GM19239 (cell line): Measurements from ENCODE around the gene GNG12.

Experiments used
- DNase-seq: peaks from one replicate; pipeline ENCODE4 v3.0.0; 2011; ENCODE audit warnings: low spot score; ENCODE audit not compliant: insufficient read length
- FAIRE-seq: peaks from 2 replicates; lab custom pipeline; 2011; peaks lifted over from hg19 to GRCh38; lab: Jason Lieb, UNC

Gene GNG12

DNA sequence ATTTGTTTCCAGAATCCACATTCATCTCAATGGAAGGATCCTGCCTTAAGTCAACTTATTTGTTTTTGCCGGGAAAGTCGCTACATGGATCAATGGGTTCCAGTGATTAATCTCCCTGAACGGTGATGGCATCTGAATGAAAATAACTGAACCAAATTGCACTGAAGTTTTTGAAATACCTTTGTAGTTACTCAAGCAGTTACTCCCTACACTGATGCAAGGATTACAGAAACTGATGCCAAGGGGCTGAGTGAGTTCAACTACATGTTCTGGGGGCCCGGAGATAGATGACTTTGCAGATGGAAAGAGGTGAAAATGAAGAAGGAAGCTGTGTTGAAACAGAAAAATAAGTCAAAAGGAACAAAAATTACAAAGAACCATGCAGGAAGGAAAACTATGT is 145.6 kb downstream of the GNG12 start:
- FAIRE-seq (no peak), DNase-seq (no peak)

DNA sequence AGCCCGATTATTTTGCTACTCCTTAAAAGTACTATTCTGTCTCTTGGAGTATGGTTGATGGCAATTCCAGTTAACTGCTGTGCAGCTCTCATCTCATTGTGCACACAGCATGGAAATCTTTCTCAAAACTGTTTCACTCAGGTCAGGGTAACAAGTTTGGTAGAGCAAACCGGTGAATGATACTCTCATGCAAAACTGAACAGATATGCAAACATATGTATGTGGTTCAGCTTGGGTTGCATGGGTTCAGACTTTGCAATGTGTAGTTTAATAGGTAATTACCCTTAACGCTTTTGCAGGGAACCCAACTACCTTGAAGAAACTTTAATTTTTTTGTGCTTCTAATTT is 146.1 kb downstream of the GNG12 start:
- DNase-seq (no peak), FAIRE-seq (peak; percentile 35)

DNA sequence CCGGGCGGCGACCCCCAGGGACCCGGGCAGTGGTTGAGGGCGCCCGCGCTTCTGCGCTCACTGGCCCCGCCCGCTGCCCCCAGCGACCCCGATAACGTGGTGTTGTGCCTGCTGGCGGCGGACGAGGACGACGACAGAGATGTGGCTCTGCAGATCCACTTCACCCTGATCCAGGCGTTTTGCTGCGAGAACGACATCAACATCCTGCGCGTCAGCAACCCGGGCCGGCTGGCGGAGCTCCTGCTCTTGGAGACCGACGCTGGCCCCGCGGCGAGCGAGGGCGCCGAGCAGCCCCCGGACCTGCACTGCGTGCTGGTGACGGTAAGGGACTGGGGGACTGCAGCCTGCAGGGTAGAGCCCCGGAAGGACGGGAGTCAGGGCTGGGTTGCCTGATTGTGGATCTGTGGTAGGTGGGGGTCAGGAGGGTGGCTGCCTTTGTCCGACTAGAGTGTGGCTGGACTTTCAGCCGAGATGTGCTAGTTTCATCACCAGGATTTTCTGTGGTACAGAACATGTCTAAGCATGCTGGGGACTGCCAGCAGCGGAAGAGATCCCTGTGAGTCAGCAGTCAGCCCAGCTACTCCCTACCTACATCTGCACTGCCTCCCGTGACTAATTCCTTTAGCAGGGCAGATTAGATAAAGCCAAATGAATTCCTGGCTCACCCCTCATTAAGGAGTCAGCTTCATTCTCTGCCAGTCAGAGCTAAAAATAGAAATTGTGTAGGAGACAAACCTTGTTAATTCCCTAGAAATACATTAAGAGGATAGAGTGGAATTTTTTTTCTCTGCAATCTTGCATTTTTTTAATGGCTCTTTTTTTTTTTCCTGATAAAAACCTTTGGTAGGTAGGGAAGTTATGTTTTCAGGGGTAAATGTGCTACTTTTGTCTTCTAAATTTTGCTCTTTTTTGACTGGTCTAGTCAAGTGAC is 146.7 kb downstream of the GNG12 start:
- FAIRE-seq (peak; percentile 67), DNase-seq (peak; percentile 22)

DNA sequence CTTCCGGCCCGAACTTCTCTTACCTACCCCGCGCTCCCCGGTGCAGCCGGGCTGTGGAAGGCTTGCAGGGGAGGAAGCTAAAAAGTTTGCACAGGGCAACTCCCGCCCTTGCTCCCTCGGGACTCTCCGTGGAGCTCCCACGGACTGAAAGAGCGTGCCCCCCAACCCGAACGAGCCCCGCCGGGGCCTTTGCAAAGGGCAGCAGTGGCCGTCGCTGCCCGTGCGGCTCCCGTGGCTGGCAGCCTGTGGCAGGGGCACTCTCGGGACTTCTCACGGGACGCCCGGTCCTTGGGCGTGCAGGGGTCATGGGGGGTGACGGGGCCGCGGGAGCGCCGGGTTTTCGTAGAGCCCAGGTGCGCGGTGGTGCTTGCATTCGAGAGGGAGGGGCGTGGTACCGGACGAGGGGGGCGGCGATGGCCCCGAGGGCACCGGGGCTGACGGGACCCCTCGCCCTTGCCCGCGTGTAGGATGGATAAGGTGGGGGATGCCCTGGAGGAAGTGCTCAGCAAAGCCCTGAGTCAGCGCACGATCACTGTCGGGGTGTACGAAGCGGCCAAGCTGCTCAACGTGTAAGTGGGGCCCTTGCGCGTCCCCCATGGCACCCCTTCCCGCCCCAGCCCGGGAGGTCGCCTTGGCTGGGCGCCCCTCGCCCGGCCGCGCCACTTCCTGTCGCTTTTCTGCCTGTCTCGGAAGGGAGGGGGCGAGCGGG is 147.6 kb downstream of the GNG12 start:
- FAIRE-seq (peak; percentile 23), DNase-seq (peak; percentile 21)

DNA sequence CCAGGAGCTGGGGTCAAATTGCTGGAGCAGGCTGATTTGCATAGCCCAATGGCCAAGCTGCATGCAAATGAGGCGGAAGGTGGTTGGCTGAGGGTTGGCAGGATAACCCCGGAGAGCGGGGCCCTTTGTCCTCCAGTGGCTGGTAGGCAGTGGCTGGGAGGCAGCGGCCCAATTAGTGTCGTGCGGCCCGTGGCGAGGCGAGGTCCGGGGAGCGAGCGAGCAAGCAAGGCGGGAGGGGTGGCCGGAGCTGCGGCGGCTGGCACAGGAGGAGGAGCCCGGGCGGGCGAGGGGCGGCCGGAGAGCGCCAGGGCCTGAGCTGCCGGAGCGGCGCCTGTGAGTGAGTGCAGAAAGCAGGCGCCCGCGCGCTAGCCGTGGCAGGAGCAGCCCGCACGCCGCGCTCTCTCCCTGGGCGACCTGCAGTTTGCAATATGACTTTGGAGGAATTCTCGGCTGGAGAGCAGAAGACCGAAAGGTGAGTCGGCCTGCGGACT is 148.2 kb downstream of the GNG12 start, which contains the start of gene GADD45A:
GADD45A (plus strand) TSS at position 135 of the 491 bp plus-strand sequence; CDS start at position 429, 294 bp downstream.
- FAIRE-seq, result peak; percentile 98

DNA sequence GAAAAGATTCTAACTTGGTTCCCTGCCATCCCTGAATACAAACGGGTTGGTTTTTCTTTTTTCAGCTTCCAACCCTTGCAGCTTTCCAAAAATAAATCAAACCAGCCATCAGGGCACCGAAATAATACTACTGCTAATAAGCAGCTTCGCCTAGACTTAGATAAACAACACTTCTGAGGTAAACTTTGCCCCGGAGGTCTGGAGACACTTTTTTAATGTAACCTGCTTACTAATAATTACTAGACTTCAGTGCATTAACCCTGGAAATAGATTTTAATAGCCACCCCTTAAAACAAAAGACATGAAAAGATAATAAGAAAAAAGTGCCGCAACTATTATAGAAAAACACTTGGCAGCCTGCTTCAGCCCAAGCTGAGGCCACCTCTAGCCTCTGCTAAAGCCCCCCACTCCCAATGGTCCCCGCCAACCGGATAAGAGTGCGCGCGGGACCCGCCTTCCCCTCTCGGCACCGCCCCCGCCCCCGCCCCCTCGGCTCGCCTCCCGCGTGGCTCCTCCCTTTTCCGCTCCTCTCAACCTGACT is 148.7 kb downstream of the GNG12 start:
- DNase-seq (no peak), FAIRE-seq (peak; percentile 4)

More for the DNA sequence above, 148.2 kb downstream of the GNG12 start, which contains the start of gene GADD45A:
- peak; percentile 95 for DNase-seq

DNA sequence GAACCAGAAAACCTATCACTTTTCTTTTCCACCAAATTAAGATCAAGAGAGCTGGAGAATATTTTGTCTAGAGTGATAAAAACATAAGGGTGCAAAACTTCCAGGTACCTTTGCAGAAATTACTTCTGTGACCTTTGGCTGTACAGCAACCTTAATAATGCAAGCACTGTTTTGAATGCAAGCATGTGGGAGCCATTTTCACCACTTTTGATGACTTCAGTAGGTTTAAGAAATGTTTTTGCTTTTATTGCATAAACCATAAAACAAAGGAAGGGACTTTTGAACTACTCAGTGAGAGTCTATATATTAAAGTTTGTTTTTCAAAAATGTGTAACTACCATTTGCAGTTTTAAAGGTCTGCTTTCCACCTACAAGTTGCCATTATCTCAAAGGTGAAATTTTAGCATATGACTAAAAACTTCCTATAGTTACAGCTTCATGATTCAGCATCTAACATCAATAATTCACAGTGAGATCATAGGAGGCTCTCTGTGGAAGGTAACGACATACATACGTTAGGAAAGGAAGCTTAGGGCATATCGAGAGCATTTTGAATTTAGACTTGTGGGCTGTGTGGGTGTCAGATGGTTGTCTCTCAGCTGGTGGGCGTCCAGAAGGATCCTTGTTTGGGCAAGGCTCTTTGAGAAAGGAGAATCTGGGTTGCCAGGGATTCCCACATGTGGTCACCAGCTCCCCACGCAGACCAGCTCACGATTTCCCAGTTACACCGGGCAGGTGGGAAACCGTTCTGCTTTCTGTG is 149.3 kb downstream of the GNG12 start:
- peak; percentile 23 for FAIRE-seq

DNA sequence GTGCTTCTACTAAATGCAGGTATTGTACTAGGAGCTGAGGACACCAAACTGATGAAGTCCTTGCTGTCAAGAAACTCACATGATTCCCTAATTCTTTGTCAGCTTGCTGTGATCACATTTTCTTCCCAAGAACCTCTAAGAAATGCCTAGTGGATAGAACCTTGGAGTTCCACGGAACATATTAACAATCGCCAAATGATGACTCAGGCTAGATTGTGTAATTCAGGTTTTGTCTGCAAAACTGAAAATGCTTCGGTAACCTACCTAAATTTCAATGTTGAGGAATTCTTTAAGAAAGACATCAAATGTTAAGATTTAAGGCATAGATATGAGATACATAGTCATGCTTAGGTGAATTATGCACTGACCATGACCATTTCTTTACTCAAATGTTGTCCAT is 150.0 kb downstream of the GNG12 start:
- FAIRE-seq (no peak), DNase-seq (no peak)

More for the DNA sequence above, 149.3 kb downstream of the GNG12 start:
- DNase-seq, result no peak

DNA sequence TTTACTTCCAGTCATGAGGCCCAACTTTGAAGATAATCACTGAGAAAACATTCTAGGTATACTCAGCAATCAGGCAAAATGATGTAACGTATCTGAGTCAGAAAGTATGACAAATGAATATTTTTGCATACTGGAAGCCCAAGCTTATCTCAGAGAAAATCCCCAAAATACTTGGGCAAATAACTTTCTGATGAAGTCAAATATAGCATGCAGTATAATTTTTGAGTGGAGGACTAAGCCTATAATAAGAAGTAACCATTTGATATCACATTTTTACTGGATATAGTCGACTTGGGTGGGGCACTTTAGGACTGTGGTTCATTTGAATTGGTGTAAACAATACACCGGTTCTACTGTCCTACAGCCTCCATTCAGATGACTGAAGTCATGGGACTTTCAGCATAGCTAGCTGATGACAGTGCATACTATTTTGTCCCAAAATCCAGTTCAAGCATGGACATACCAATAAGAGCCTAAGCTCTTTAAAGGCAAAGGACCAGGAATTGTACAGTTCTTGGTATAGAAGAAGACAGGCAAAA is 150.5 kb downstream of the GNG12 start:
- DNase-seq (no peak), FAIRE-seq (no peak)

DNA sequence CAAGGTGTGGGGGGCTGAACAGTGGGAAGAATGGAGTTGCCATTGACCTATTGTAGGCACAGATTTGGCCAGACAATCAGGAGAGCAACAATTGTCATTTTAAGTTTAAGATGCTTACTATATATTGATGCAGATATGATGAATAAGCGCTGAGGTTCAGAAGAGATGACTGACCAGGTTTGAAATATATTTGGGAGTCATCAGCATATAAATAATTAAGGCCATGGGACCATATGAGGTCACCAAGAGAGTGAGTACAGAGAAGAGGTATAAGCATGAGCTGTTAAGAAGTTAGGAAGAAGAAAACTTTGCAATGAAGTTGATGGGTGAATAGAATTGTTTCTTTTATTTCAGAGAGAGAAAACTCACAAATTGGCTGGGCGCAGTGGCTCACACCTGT is 152.8 kb downstream of the GNG12 start:
- DNase-seq (no peak), FAIRE-seq (no peak)

DNA sequence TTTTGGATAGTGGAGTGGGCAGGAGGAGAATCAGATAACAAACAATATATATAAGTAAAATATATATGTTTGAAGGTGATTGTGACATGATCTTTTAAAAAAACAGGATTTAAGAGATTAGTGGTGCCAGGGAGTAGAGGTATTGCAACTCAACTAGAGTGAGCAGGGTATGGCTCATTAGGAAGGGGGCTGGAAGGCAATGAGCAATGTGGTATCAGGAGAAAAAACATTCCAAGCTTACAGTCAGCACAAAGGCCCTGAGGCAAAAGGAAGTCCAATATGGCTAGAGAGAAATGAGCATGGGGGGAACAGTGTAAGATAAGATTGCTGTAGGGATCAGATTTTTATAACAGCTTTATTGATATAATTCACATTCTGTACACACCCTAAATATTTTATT is 153.6 kb downstream of the GNG12 start:
- DNase-seq (no peak), FAIRE-seq (no peak)

DNA sequence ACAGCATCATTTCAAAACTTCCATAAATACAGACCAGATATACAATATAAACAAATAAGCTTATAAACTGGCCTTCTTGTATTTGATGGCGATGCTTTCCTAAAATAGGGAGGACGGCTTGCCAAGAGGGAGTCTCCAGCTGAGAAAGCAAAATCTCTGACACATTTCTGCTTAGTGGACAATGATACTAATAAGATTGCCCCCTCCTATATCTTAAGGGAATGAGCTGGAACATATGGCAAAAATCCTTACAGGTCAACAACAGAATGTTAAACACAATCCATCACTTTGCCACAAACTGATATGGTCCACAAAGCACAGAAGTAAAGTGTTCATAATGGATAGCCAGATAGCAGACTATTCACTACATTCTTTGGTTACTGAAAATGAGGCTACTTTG is 155.3 kb downstream of the GNG12 start:
- FAIRE-seq, result no peak

DNA sequence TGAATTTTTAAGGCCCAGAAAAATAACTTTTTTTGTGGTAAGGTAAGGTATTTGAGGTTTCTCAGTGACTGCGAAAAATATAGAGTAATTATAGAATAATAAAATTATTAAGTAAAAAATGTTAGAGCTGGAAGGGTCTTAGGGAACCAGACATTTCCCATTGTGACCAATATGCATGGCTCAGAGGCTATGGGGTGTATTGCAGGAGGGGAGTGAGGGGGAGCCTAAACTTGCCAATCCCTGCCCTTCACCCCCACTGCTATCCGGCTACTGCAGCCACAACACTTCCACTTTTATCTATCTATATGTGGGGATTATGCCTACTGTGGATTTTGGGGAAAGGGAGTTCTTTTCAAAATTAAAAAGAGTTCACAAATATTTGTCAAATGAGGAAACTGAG is 155.9 kb downstream of the GNG12 start:
- DNase-seq (no peak), FAIRE-seq (no peak)

More for the DNA sequence above, 155.3 kb downstream of the GNG12 start:
- DNase-seq, result no peak

DNA sequence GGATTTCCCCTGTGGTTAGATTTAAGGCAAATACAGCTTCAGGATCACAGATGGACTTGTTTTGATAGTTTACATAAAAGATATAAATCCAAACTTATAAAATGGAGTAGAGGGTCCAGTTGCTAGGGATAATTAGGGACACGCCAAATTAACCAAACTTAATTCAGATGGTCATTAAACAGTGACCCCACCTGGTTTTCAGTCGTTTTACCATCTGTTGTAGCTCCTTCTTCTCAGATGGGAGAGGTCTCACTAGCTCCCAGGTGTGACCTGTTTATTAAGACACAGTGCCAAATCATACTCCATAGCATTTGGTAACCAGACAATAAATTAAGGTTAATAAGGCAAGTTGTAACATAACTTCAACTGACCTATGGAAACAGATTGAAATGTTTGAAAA is 156.3 kb downstream of the GNG12 start:
- FAIRE-seq (no peak), DNase-seq (no peak)

DNA sequence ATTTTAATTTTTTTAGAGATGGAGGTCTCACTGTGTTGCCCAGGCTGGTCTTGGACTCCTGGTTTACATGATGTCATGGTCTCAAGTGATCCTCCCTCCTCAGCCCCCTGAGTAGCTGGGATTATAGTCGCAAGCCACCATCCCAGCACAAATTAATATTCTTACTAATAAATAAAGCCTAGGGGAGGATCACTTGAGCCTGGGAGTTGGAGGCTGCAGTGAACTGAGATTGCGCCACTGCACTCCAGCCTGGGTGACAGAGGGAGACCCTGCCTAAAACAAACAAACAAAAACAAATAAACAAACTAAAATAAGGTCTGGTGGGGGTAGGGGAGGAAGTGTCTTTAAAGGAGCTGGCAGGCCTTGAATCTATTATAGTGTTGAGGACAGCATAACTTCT is 157.0 kb downstream of the GNG12 start:
- no peak for FAIRE-seq
- DNase-seq, result no peak

DNA sequence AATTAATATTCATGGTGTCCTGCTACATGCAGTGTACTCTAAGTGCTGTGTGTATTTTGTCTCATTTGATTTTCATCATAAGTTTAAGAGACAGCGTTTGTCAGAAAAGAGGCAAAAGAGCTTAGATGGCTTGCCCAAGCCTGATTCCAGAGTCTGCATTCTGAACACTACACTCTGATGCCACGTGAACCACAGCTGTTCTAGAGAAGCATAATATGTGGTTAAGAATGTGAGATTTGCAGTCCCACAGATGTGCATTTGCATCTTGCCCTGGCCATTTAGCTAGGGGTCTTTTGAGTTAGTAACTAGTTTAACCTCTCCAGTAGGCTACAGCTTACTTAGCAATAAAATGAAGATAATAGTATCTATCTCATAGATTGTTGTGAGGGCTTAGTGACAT is 157.5 kb downstream of the GNG12 start:
- FAIRE-seq (no peak), DNase-seq (no peak)

DNA sequence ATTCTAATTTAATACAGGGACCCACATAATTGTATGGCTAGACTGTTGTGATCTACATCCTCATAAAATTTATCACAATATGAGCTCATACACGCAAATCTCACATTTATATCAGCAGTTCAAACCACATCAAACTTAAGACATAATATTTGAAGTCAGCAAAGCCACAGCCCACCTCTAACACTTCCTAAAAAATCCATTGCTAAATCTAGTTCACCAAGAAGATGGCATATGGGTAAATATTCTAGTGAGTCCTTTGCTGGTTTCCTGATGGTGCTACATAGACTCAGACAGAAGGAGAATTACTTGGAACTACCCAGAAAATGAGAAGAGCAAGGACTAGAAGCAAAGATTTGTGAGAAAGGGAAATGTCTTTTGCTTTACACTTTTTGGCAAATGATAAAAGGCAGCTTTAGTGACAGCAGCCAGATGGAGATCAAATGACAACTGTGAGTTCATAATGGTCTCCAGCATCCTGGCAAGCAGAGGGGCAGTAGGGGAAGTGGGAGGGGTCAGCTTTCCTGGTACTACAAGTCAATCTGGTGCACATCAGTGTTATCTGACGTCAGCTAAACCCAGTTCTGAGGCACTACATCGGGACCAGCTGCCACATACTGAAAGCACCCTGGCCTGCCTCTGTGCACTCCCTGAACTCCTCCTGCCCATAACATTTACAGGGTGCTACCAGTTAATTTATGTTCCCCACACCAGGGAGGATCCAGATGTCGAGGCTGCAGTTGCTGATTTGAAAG is 158.8 kb downstream of the GNG12 start:
- FAIRE-seq (no peak), DNase-seq (no peak)

DNA sequence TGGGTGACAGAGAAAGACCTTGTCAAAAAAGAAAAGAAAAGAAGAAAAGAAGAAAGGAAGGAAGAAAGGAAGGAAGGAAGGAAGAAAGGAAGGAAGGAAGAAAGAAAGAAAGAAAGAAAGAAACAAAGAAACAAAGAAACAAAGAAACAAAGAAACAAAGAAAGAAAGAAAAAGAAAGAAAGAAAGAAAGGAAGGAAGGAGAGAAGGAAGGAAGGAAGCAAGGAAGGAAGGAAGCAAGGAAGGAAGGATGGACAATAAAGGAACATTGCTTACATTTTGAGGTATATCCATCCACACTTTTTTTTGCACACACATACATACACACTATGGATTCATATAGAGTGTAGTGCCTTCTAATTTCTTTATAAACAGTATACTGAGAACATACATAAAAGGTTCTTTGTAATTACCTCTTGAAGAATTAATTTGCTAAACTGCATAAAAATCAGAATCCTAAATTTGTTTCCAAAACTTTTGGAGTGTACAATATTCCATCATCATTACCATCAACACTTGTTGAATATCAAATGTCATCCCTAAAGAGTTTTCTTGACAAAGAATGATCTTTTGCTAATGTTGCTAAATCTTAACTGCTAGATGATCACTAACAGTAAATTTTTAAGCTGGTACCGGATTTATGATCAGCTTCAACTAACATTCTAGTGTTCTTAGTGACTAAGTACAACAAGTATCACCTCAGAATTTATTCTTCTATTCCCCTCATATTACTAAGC is 159.6 kb downstream of the GNG12 start:
- FAIRE-seq, result no peak
- no peak for DNase-seq
